Pancreas (tissue), 10 donors: ENCODE results near the gene SLC22A31. TPM values are rescaled to one million over a fixed set of nuclear protein-coding genes. Genes with fewer than 3 reads are reported as not detected.
"Not testable (repeated sequence)": the region's sequence is repeated elsewhere in the genome, so short reads cannot be mapped to it uniquely, and the experiment has no call there.

Source experiments
- ATAC-seq, 4 donors: fragments of 200-7000 bp; cut with Tn5 transposase; one replicate each; pipeline versions ENCODE4 v1.8.0 to v1.9.1; 2020; ENCODE audit warnings: mild to moderate bottlenecking in 4 of 4, moderate library complexity in 4 of 4
- DNase-seq, 6 donors: peaks; one replicate each; pipeline ENCODE4 v3.0.0-alpha.2; 2020
- FAIRE-seq: peaks from 2 replicates; lab custom pipeline; 2012; peaks lifted over from hg19 to GRCh38; lab: Jason Lieb, UNC
- H3K27ac ChIP-seq, 4 donors: fragments of 200-600 bp; sonication (generic); 1 replicate in 3 of 4; 2 replicates in 1 of 4; pipeline versions ENCODE4 v1.5.0 to v1.8.0; 2020
- H3K27me3 ChIP-seq, 4 donors: fragments of 200-600 bp; one replicate each; pipeline ENCODE4 v1.8.0; 2021
- H3K36me3 ChIP-seq, 3 donors: fragments of 200-600 bp; sonication (generic) in 1 of 3; one replicate each; pipeline versions ENCODE4 v1.5.0 to v1.8.0; 2020 to 2021
- H3K4me1 ChIP-seq, 3 donors: fragments of 200-600 bp; one replicate each; pipeline ENCODE4 v1.8.0; 2021
- H3K4me3 ChIP-seq, 4 donors: fragments of 200-600 bp; sonication (generic) in 2 of 4; one replicate each; pipeline versions ENCODE4 v1.5.0 to v1.8.0; 2020 to 2021
- H3K9me3 ChIP-seq, 4 donors: fragments of 200-600 bp; one replicate each; pipeline ENCODE4 v1.8.0; 2021
- CTCF ChIP-seq, 4 donors: fragments of 200-600 bp; sonication (generic) in 3 of 4; IDR thresholded peaks; one replicate each; pipeline versions ENCODE4 v1.5.0 to v1.8.0; 2021; ENCODE audit warnings: antibody characterized with exemption in 4 of 4
- WGBS, 2 donors: extraction: QIAGEN DNeasy Blood & Tissue Kit; methylation state at CpG; one replicate each; pipeline ENCODE4 v1.1.7; 2013; 5-methylcytosine and 5-hydroxymethylcytosine counted together
- intact Hi-C, 3 donors: fragments of 100-400 bp; cut with DNase I; formaldehyde crosslinking; loops; one replicate each; pipeline versions ENCODE4 v1.11.1 to v1.14.2; 2022
- polyA plus RNA-seq, 2 donors: library from polyadenylated mRNA; stranded (reverse); fragments of 200-250 nt; gene quantifications; one replicate each; pipeline ENCODE4 v1.2.3, GENCODE V29; 2013
- total RNA-seq, 6 donors: library from RNA; stranded (reverse); fragmentation: NEBNext Ultra II Directional in 4 of 6; extraction: Animal tissue kit (Norgen Biotek cat#: 25700) in 4 of 6; gene quantifications; one replicate each; pipeline versions ENCODE4 v1.2.1 to v1.2.4, GENCODE V29; 2021 to 2023
- donor health status: healthy with polysubstance abuse.
- donor health status: DM: no; HTN: no; CAD: no; lungs with moderate emphysema.
- donor health status: DM: no; HTN: no; CAD: no.
- donor health status: control.
- donor health status: control.
- donor health status: Bipolar disorder and iron deficiency.
- donor health status: DM: yes; HTN: yes; CAD: no.
- donor health status: DM: no; HTN: no; CAD: no.
- donor health status: DM: no; HTN: no; CAD: no.
- donor health status: DM: yes; HTN: yes; CAD: no.

SLC22A31 gene
- total and polyA plus RNA-seq, 8 donors, result 0.37 to 131 (median 39.0) TPM

GRCh38 chr16:89187770-89188392 lies 12.5 kb downstream of the SLC22A31 start:
- FAIRE-seq (no peak), DNase-seq (peak in 2 of 6 donors; percentile 38 to 70), ATAC-seq (peak in 1 of 4 donors; percentile 16)
- H3K4me3 ChIP-seq, result no peak overlapping the region
- intact Hi-C loops, result no loop called here
- no peak overlapping the region for H3K27ac ChIP-seq
- no peak for TF ChIP-seq CTCF (IDR thresholded peaks at IDR 0.05)
- 61 to 73% methylated on average over 19 of the region's 19 CpGs for WGBS, 2 donors
- no peaks in the 10 kb centered on the region for H3K27me3 ChIP-seq
- H3K4me1 ChIP-seq, result peaks cover 0 to 4% (median 0%) of the 10 kb centered on the region in 3 donors
- H3K9me3 ChIP-seq, result no peaks in the 10 kb centered on the region
- H3K36me3 ChIP-seq, result no peaks in the 10 kb centered on the region

DNA sequence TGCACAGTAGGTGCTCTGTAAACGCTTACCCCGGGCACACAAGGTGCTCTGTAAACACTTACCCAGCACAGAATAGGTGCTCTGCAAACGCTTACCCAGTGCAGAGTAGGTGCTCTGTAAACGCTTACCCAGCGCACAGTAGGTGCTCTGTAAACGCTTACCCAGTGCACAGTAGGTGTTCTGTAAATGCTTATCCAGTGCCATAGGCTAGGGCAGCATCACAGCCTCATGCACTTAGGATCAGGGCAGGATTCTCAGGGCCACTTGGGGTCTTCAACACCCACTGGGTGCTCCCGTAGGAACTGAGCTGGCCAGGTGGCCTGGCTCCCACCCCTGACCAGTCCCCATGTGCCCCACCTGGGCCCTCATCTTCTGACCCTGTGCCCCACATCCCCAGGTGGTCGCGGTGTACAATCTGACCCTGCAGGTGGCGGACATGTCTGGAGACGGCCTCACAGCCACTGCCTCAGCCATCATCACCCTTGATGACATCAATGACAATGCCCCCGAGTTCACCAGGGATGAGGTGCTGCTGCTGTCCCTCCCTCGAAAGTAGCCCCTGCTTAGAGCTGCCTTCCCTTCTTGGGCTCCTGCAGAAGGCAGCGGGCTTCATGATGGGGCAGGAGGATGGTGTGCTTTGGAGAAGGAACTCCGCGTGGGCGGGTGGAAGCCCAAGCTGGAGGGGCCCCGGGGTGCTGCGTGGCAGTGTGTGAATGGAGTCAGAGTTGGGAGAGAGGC lies 13.1 kb downstream of the SLC22A31 start:
- ATAC-seq (peak in 3 of 4 donors; percentile 9 to 49 (median 38)), FAIRE-seq (no peak), DNase-seq (peak in 3 of 6 donors; percentile 44 to 79 (median 58))
- Histone ChIP-seq H3K4me3 (no peak overlapping the region), H3K27me3 (no peaks in the 10 kb centered on the region), H3K27ac (no peak overlapping the region), H3K9me3 (no peaks in the 10 kb centered on the region), H3K4me1 (peaks cover 0 to 4% (median 0%) of the 10 kb centered on the region in 3 donors), H3K36me3 (no peaks in the 10 kb centered on the region)
- TF ChIP-seq CTCF (IDR thresholded peaks at IDR 0.05), result no peak
- 47 to 51% methylated on average over 19 of the region's 19 CpGs for WGBS, 2 donors
- intact Hi-C loops, result no loop called here

GRCh38 chr16:89186593-89187031 lies 13.7 kb downstream of the SLC22A31 start:
- FAIRE-seq, ATAC-seq, H3K27me3 ChIP-seq, H3K4me1 ChIP-seq, H3K36me3 ChIP-seq, H3K9me3 ChIP-seq, H3K4me3 ChIP-seq, intact Hi-C loops, H3K27ac ChIP-seq: not testable (repeated sequence)
- DNase-seq, result peak in 2 of 6 donors; percentile 4 to 9
- WGBS, 2 donors, result 72 to 79% methylated on average over 20 of the region's 20 CpGs

DNA sequence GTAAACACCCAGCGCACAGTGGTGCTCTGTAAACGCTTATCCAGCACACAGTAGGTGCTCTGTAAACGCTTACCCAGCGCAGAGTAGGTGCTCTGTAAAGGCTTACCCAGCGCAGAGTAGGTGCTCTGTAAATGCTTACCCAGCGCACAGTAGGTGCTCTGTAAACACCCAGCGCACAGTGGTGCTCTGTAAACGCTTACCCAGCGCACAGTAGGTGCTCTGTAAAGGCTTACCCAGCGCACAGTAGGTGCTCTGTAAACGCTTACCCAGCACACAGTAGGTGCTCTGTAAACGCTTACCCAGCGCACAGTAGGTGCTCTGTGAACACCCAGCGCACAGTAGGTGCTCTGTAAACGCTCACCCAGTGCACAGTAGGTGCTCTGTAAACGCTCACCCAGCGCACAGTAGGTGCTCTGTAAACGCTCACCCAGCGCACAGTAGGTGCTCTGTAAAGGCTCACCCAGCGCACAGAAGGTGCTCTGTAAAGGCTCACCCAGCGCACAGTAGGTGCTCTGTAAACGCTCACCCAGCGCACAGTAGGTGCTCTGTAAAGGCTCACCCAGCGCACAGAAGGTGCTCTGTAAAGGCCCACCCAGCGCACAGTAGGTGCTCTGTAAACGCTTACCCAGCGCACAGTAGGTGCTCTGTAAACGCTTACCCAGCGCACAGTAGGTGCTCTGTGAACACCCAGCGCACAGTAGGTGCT lies 14.3 kb downstream of the SLC22A31 start:
- peak in 2 of 6 donors; percentile 3 to 14 for DNase-seq
- H3K27me3 ChIP-seq, H3K4me3 ChIP-seq, H3K27ac ChIP-seq, H3K9me3 ChIP-seq, H3K36me3 ChIP-seq, ATAC-seq, H3K4me1 ChIP-seq, FAIRE-seq, intact Hi-C loops: not testable (repeated sequence)
- WGBS, 2 donors, result 69 to 84% methylated on average over 28 to 30 of the region's 30 CpGs

- H3K27ac ChIP-seq, result no peak overlapping the region
- DNase-seq, result peak in 3 of 6 donors; percentile 15 to 77 (median 56)
- 59 to 66% methylated on average over 41 to 48 of the region's 48 CpGs for WGBS, 2 donors
- no peaks in the 10 kb centered on the region for H3K27me3 ChIP-seq
- H3K9me3 ChIP-seq, result no peaks in the 10 kb centered on the region
- no peaks in the 10 kb centered on the region for H3K4me1 ChIP-seq
- TF ChIP-seq CTCF (IDR thresholded peaks at IDR 0.05), result no peak
- intact Hi-C loops, result no loop called here
- no peaks in the 10 kb centered on the region for H3K36me3 ChIP-seq
- peak in 2 of 4 donors; percentile 11 to 32 for ATAC-seq
- no peak overlapping the region for H3K4me3 ChIP-seq
- FAIRE-seq, result no peak
Observed at GRCh38 chr16:89184933-89185794, 15.2 kb downstream of the SLC22A31 start.
